ENCODE measurements around the gene CTDSPL.

Gene CTDSPL

GRCh38 chr3:37945156-37945806 lies 83.6 kb downstream of the CTDSPL start:
- H3K79me2 ChIP-seq (ENCODE audit: low read length): no peaks in the 10 kb centered on the region
- no peaks in the 10 kb centered on the region for H3K9me2 ChIP-seq (replicated peaks; ENCODE audit: insufficient read depth, low read length)
- no peak overlapping the region for H2AFZ ChIP-seq (ENCODE audit: low read length)
- H3K9ac ChIP-seq (ENCODE audit: low read length): no peak overlapping the region
- 0 out of 2 replicates have a peak, but pooled peaks cover 3% of the 10 kb centered on the region for H3K4me1 ChIP-seq (ENCODE audit: low read length)
- no peaks in the 10 kb centered on the region for H3K27me3 ChIP-seq (replicated peaks; ENCODE audit: insufficient read depth, low read length)
- H4K20me1 ChIP-seq (ENCODE audit: insufficient read depth, low read length): no peaks in the 10 kb centered on the region
- no peaks in the 10 kb centered on the region for H3F3A ChIP-seq (ENCODE audit: insufficient read depth, low read length)
- no peak overlapping the region for H3K4me2 ChIP-seq (ENCODE audit: low read depth, low read length)
- H3K27ac ChIP-seq (ENCODE audit: low read length): no peak overlapping the region
- TF ChIP-seq, protein P1, sequence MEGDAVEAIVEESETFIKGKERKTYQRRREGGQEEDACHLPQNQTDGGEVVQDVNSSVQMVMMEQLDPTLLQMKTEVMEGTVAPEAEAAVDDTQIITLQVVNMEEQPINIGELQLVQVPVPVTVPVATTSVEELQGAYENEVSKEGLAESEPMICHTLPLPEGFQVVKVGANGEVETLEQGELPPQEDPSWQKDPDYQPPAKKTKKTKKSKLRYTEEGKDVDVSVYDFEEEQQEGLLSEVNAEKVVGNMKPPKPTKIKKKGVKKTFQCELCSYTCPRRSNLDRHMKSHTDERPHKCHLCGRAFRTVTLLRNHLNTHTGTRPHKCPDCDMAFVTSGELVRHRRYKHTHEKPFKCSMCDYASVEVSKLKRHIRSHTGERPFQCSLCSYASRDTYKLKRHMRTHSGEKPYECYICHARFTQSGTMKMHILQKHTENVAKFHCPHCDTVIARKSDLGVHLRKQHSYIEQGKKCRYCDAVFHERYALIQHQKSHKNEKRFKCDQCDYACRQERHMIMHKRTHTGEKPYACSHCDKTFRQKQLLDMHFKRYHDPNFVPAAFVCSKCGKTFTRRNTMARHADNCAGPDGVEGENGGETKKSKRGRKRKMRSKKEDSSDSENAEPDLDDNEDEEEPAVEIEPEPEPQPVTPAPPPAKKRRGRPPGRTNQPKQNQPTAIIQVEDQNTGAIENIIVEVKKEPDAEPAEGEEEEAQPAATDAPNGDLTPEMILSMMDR (IDR thresholded peaks at IDR 0.05; ENCODE audit: low read length): no peak
- TF ChIP-seq EZH2 (optimal IDR thresholded peaks at IDR 0.05; ENCODE audit: low read depth, low read length): no peak
- TF ChIP-seq EZH2phosphoT487 (IDR thresholded peaks at IDR 0.05; ENCODE audit: low read length): no peak
- no peaks in the 10 kb centered on the region for H3K9me3 ChIP-seq (replicated peaks; ENCODE audit: insufficient read depth, low read length)
- H3K4me3 ChIP-seq (ENCODE audit: low read length): no peak overlapping the region
- H3K36me3 ChIP-seq (replicated peaks; ENCODE audit: insufficient read depth, low read length): no peaks in the 10 kb centered on the region
- no peak for DNase-seq

GRCh38 chr3:37945807-37946530 lies 84.3 kb downstream of the CTDSPL start:
- TF ChIP-seq EZH2phosphoT487 (IDR thresholded peaks at IDR 0.05; ENCODE audit: low read length): no peak
- TF ChIP-seq EZH2 (optimal IDR thresholded peaks at IDR 0.05; ENCODE audit: low read depth, low read length): no peak
- TF ChIP-seq, protein P1 (IDR thresholded peaks at IDR 0.05; ENCODE audit: low read length): no peak
- Histone ChIP-seq H3K4me2 (ENCODE audit: low read depth, low read length) (no peak overlapping the region), H3K4me3 (ENCODE audit: low read length) (no peak overlapping the region), H3K36me3 (replicated peaks; ENCODE audit: insufficient read depth, low read length) (no peaks in the 10 kb centered on the region), H3K9me2 (replicated peaks; ENCODE audit: insufficient read depth, low read length) (no peaks in the 10 kb centered on the region), H3F3A (ENCODE audit: insufficient read depth, low read length) (no peaks in the 10 kb centered on the region), H3K9me3 (replicated peaks; ENCODE audit: insufficient read depth, low read length) (no peaks in the 10 kb centered on the region), H4K20me1 (ENCODE audit: insufficient read depth, low read length) (no peaks in the 10 kb centered on the region), H3K9ac (ENCODE audit: low read length) (no peak overlapping the region), H3K79me2 (ENCODE audit: low read length) (no peaks in the 10 kb centered on the region), H2AFZ (ENCODE audit: low read length) (no peak overlapping the region), H3K27ac (ENCODE audit: low read length) (no peak overlapping the region), H3K4me1 (ENCODE audit: low read length) (0 out of 2 replicates have a peak, but pooled peaks cover 3% of the 10 kb centered on the region), H3K27me3 (replicated peaks; ENCODE audit: insufficient read depth, low read length) (no peaks in the 10 kb centered on the region)
- no peak for DNase-seq

- H3K9me3 ChIP-seq (replicated peaks; ENCODE audit: insufficient read depth, low read length): no peaks in the 10 kb centered on the region
- no peak overlapping the region for H3K4me2 ChIP-seq (ENCODE audit: low read depth, low read length)
- no peak overlapping the region for H3K4me3 ChIP-seq (ENCODE audit: low read length)
- no peaks in the 10 kb centered on the region for H3F3A ChIP-seq (ENCODE audit: insufficient read depth, low read length)
- H3K27me3 ChIP-seq (replicated peaks; ENCODE audit: insufficient read depth, low read length): no peaks in the 10 kb centered on the region
- DNase-seq: no peak
- H3K9me2 ChIP-seq (replicated peaks; ENCODE audit: insufficient read depth, low read length): no peaks in the 10 kb centered on the region
- H3K27ac ChIP-seq (ENCODE audit: low read length): no peak overlapping the region
- TF ChIP-seq EZH2 (optimal IDR thresholded peaks at IDR 0.05; ENCODE audit: low read depth, low read length): no peak
- TF ChIP-seq, protein P1 (IDR thresholded peaks at IDR 0.05; ENCODE audit: low read length): no peak
- TF ChIP-seq EZH2phosphoT487 (IDR thresholded peaks at IDR 0.05; ENCODE audit: low read length): no peak
- H3K79me2 ChIP-seq (ENCODE audit: low read length): no peaks in the 10 kb centered on the region
- no peaks in the 10 kb centered on the region for H3K36me3 ChIP-seq (replicated peaks; ENCODE audit: insufficient read depth, low read length)
- no peak overlapping the region for H2AFZ ChIP-seq (ENCODE audit: low read length)
- 0 out of 2 replicates have a peak, but pooled peaks cover 3% of the 10 kb centered on the region for H3K4me1 ChIP-seq (ENCODE audit: low read length)
- no peaks in the 10 kb centered on the region for H4K20me1 ChIP-seq (ENCODE audit: insufficient read depth, low read length)
- H3K9ac ChIP-seq (ENCODE audit: low read length): no peak overlapping the region
These were observed 84.8 kb downstream of the CTDSPL start for GRCh38 chr3:37946531-37946889.
